ENCODE measurements around the gene PSME3.
A peak's percentile ranks its signal among the peaks of the same experiment; 100 is the strongest.

The PSME3 gene

GRCh38 chr17:42818379-42818778 lies 14.8 kb upstream of the PSME3 start:
- no peak for DNase-seq

GRCh38 chr17:42819939-42820535 lies 13.2 kb upstream of the PSME3 start:
- DNase-seq: peak; percentile 67

- DNase-seq: no peak
Observed at GRCh38 chr17:42821176-42821575, 12.0 kb upstream of the PSME3 start.

- DNase-seq: no peak
Observed at GRCh38 chr17:42827472-42827871, 5.7 kb upstream of the PSME3 start.

GRCh38 chr17:42830971-42831370 lies 2.2 kb upstream of the PSME3 start:
- DNase-seq: no peak

GRCh38 chr17:42832213-42832933 lies 824 bp upstream of the PSME3 start:
- no peak for DNase-seq

- DNase-seq: no peak
Observed at GRCh38 chr17:42833767-42834422, 698 bp downstream of the PSME3 start.

- DNase-seq: no peak
Observed at GRCh38 chr17:42835732-42836131, 2.5 kb downstream of the PSME3 start.

- DNase-seq: no peak
Observed at GRCh38 chr17:42841975-42842685, 8.9 kb downstream of the PSME3 start.

- DNase-seq: peak; percentile 63
Observed at GRCh38 chr17:42843358-42843934, 10.2 kb downstream of the PSME3 start.

GRCh38 chr17:42844271-42844670 lies 11.1 kb downstream of the PSME3 start, which contains the start of gene AOC2:
TSS of gene AOC2 (plus strand) at chr17:42844580. CDS start at chr17:42844627, 47 bp downstream.
- no peak for DNase-seq

- no peak for DNase-seq
Observed at GRCh38 chr17:42844761-42845555, 11.8 kb downstream of the PSME3 start.

GRCh38 chr17:42845556-42845917 lies 12.3 kb downstream of the PSME3 start:
- no peak for DNase-seq

- DNase-seq: peak; percentile 5
Observed at GRCh38 chr17:42845918-42846593, 12.9 kb downstream of the PSME3 start.

- DNase-seq: peak; percentile 16
Observed at GRCh38 chr17:42846594-42847280, 13.5 kb downstream of the PSME3 start.

- no peak for DNase-seq
Observed at GRCh38 chr17:42848093-42848492, 14.9 kb downstream of the PSME3 start.

GRCh38 chr17:42849031-42849430 lies 15.8 kb downstream of the PSME3 start:
- no peak for DNase-seq

GRCh38 chr17:42849451-42850181 lies 16.4 kb downstream of the PSME3 start:
- DNase-seq: peak; percentile 15

GRCh38 chr17:42850954-42851353 lies 17.8 kb downstream of the PSME3 start, which contains the start of gene AOC3:
TSS of gene AOC3 (plus strand) at chr17:42851199. CDS start at chr17:42851344, 145 bp downstream.
- no peak for DNase-seq
